ENCODE measurements around the gene NPDC1. TPM values are rescaled to one million over a fixed set of nuclear protein-coding genes. Genes with fewer than 3 reads are reported as not detected.
A peak's percentile ranks its signal among the peaks of the same experiment; 100 is the strongest.
"Not testable (repeated sequence)": the region's sequence is repeated elsewhere in the genome, so short reads cannot be mapped to it uniquely, and the experiment has no call there.

Gene NPDC1
- total RNA-seq, 1 experiment from 2014 or later: 89.8 TPM

DNA sequence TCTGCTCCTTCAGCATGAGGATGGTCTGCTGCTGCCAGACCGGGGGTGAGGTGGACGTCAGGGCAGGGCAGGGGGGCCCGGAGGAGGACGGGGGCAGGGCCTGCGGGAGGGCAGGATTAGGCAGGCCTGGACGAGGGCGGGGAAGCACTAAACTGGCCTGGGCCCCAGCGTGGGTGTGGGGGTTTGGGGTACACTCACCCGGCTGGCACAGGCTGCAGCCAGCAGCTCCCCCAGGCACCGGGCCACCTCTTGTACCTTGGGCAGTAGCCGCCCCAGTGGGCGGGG, 18.8 kb upstream of the NPDC1 start:
- ChIA-PET POLR2A (ENCODE audit: unreplicated experiment) (no interaction called here), CTCF (no interaction called here)
- TF ChIP-seq EZH2 (IDR thresholded peaks at IDR 0.05; ENCODE audit: low read depth): no peak
- TF ChIP-seq, protein P1, sequence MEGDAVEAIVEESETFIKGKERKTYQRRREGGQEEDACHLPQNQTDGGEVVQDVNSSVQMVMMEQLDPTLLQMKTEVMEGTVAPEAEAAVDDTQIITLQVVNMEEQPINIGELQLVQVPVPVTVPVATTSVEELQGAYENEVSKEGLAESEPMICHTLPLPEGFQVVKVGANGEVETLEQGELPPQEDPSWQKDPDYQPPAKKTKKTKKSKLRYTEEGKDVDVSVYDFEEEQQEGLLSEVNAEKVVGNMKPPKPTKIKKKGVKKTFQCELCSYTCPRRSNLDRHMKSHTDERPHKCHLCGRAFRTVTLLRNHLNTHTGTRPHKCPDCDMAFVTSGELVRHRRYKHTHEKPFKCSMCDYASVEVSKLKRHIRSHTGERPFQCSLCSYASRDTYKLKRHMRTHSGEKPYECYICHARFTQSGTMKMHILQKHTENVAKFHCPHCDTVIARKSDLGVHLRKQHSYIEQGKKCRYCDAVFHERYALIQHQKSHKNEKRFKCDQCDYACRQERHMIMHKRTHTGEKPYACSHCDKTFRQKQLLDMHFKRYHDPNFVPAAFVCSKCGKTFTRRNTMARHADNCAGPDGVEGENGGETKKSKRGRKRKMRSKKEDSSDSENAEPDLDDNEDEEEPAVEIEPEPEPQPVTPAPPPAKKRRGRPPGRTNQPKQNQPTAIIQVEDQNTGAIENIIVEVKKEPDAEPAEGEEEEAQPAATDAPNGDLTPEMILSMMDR (conservative IDR thresholded peaks at IDR 0.05): no peak
- Histone ChIP-seq H3K4me1 (replicated peaks; ENCODE audit: insufficient read depth) (peaks cover 18% of the 10 kb centered on the region), H2AFZ (no peak overlapping the region), H4K20me1 (ENCODE audit: insufficient read depth) (peaks cover 10% of the 10 kb centered on the region; the same call in 1 of the 2 replicates), H3K79me2 (ENCODE audit: low read depth) (peaks cover 18% of the 10 kb centered on the region; the same call in 1 of the 2 replicates), H3K9me3 (ENCODE audit: insufficient read depth, low read depth) (no peaks in the 10 kb centered on the region), H3K4me2 (no peak overlapping the region), H3K27ac (no peak overlapping the region), H3K36me3 (ENCODE audit: low read depth) (no peaks in the 10 kb centered on the region), H3F3A (ENCODE audit: insufficient read depth, low read depth) (peaks cover 9% of the 10 kb centered on the region), H3K9me2 (ENCODE audit: insufficient read depth) (no peaks in the 10 kb centered on the region), H3K27me3 (ENCODE audit: insufficient read depth, low read depth) (no peaks in the 10 kb centered on the region), H3K4me3 (no peak overlapping the region)
- no peak for DNase-seq
- BruUV-seq (replicated peaks): no TSS peak
- intact Hi-C loops (cut with micrococcal nuclease; ENCODE audit: unreplicated experiment): no loop called here

DNA sequence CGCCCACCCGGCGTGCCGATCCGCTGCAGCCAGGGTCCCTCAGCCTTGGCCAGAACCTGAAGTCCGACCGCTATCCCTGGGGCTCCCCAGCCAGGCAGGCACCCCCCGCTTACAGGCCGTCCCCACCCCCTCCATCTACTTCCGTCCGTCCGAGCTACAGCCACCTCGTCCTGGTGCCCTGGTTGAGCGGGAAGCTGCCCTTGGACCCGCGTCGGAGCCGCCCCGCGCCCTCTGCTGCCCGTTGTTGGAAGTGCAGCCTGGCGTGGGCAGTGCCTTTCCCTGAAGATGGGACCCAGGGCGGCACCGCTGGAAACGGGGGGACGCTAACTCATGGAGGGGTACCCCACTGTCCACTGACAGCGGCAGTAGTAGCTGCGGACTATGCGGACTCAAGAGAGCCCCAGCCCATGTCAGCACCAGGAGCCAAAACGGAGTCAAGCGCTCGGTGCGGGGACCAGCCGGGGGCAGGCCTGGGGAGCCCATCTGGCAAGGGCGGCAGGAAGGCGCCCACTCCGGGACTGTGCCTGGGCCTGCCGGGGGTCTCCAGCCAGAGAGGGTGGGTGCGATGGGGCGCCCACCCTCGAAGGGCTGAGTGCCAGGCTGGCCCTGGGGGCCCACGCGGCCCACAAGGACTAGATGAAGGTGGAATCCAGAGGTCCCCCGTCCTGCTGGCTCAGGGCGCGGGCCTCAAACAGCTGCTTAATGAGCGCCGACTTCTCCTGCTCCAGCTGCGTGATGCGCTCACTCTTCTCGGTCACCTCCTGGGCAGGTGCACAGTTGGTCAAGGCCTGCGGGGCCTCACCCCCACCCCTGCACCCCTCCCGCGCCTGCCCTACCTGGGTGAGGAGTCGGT, 18.3 kb upstream of the NPDC1 start:
- H3K9me2 ChIP-seq (ENCODE audit: insufficient read depth): no peaks in the 10 kb centered on the region
- ChIA-PET CTCF (interaction anchor here (0.9 to 1.2 kb wide), 2 partner anchors 18 to 35 kb away, joined by 3 to 17 read pairs; partner anchors contain the start of gene NPDC1), POLR2A (ENCODE audit: unreplicated experiment) (interaction anchor here (0.6 kb wide), 1 partner anchor 96 kb away, joined by 3 read pairs; no protein-coding TSS in a partner anchor)
- no peaks in the 10 kb centered on the region for H3K27me3 ChIP-seq (ENCODE audit: insufficient read depth, low read depth)
- H3K9me3 ChIP-seq (ENCODE audit: insufficient read depth, low read depth): no peaks in the 10 kb centered on the region
- H3K79me2 ChIP-seq (ENCODE audit: low read depth): peaks cover 14% of the 10 kb centered on the region; the same call in 1 of the 2 replicates
- no peak overlapping the region for H3K4me3 ChIP-seq
- no peak overlapping the region for H3K27ac ChIP-seq
- peaks cover 14% of the 10 kb centered on the region for H3K4me1 ChIP-seq (replicated peaks; ENCODE audit: insufficient read depth)
- TF ChIP-seq, protein P1 (conservative IDR thresholded peaks at IDR 0.05): peak; percentile 98
- no peak for TF ChIP-seq EZH2 (IDR thresholded peaks at IDR 0.05; ENCODE audit: low read depth)
- BruUV-seq (replicated peaks): no TSS peak
- no peak overlapping the region for H3K4me2 ChIP-seq
- H2AFZ ChIP-seq: no peak overlapping the region
- no peaks in the 10 kb centered on the region for H3K36me3 ChIP-seq (ENCODE audit: low read depth)
- H3F3A ChIP-seq (ENCODE audit: insufficient read depth, low read depth): peaks cover 9% of the 10 kb centered on the region
- peaks cover 8% of the 10 kb centered on the region; the same call in 1 of the 2 replicates for H4K20me1 ChIP-seq (ENCODE audit: insufficient read depth)
- intact Hi-C loops (cut with micrococcal nuclease; ENCODE audit: unreplicated experiment): no loop called here
- peak in 1 of 2 experiments; percentile 62 for DNase-seq

DNA sequence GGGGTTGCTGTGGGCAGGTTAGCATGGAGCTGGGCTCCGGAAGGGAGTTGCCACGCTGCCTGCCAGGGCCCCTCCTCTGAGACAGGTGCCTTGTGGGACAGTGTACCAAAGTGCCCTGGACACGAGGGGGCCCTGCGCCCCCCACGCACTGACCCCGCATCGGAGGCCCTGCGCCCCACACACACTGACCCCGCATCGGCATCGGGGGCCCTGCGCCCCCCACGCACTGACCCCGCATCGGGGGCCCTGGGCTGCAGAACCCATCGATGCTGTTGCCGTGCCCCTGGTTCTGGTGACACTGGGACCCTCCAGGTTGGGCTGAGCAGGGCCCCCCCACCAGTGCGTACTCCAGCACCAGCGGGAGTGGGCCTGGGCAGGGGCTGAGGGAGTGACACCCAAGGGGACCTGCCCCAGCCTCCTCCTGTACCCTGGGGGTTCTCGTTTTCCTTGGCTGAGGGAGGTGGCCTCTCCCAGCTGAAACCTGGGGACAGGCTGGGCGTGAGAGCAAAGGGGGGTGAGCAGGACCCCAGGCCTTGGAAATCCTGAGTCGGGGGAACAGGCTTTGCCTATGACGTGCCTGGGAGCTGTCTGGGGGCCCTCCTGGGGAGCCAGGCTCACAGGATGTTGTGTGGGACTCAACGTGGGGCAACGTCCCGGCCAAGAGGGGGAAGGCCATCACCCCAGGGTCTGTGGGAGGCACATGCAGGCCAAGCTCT, 17.5 kb upstream of the NPDC1 start:
- Histone ChIP-seq H3K79me2 (ENCODE audit: low read depth) (peaks cover 6% of the 10 kb centered on the region; the same call in 1 of the 2 replicates), H3K36me3 (ENCODE audit: low read depth) (no peaks in the 10 kb centered on the region), H3K27me3 (ENCODE audit: insufficient read depth, low read depth) (no peaks in the 10 kb centered on the region), H3K27ac (no peak overlapping the region), H2AFZ (no peak overlapping the region), H4K20me1 (ENCODE audit: insufficient read depth) (peaks cover 3% of the 10 kb centered on the region; the same call in 1 of the 2 replicates), H3F3A (ENCODE audit: insufficient read depth, low read depth) (peaks cover 9% of the 10 kb centered on the region), H3K9me2 (ENCODE audit: insufficient read depth) (no peaks in the 10 kb centered on the region), H3K4me2 (no peak overlapping the region), H3K4me3 (no peak overlapping the region), H3K4me1 (replicated peaks; ENCODE audit: insufficient read depth) (peaks cover 6% of the 10 kb centered on the region; the same call in 1 of the 2 replicates), H3K9me3 (ENCODE audit: insufficient read depth, low read depth) (no peaks in the 10 kb centered on the region)
- TF ChIP-seq EZH2 (IDR thresholded peaks at IDR 0.05; ENCODE audit: low read depth): no peak
- TF ChIP-seq, protein P1 (conservative IDR thresholded peaks at IDR 0.05): no peak
- DNase-seq: no peak
- BruUV-seq (replicated peaks): no TSS peak
- intact Hi-C loops (cut with micrococcal nuclease; ENCODE audit: unreplicated experiment): no loop called here
- ChIA-PET POLR2A (ENCODE audit: unreplicated experiment) (no interaction called here), CTCF (interaction anchor here (0.9 to 1.2 kb wide), 2 partner anchors 17 to 34 kb away, joined by 3 to 17 read pairs; partner anchors contain the start of gene NPDC1)

DNA sequence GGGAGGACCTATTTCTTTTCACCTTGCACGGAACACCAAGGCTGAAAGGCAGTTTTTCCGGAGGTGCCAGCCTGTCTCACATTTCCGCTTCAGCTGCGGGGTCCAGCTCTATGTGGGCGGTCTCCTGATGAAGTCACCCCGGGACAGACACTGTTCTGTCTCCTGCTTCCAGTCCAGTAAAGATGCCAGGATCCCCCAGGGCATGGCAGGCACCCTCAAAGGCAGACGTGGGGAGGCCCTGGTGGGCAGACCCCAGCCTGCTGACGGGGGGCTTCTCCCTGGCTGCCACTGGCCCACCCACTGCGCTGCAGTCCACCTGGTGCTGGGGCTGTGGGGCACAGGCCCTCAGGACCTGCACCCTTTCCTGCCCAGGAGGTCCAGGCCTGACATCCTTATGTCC, 16.8 kb upstream of the NPDC1 start:
- BruUV-seq (replicated peaks); H3K4me1 ChIP-seq (replicated peaks; ENCODE audit: insufficient read depth); DNase-seq; H2AFZ ChIP-seq; H4K20me1 ChIP-seq (ENCODE audit: insufficient read depth); H3F3A ChIP-seq (ENCODE audit: insufficient read depth, low read depth); H3K27me3 ChIP-seq (ENCODE audit: insufficient read depth, low read depth); H3K4me2 ChIP-seq; H3K9me2 ChIP-seq (ENCODE audit: insufficient read depth); H3K9me3 ChIP-seq (ENCODE audit: insufficient read depth, low read depth); intact Hi-C loops (cut with micrococcal nuclease; ENCODE audit: unreplicated experiment); H3K27ac ChIP-seq; H3K36me3 ChIP-seq (ENCODE audit: low read depth); CTCF ChIA-PET; H3K79me2 ChIP-seq (ENCODE audit: low read depth); POLR2A ChIA-PET (ENCODE audit: unreplicated experiment); H3K4me3 ChIP-seq: not testable (repeated sequence)
